Superior temporal gyrus (tissue), 1 donor: ENCODE measurements around the gene MESP2.

ENCODE experiments used
- DNase-seq: peaks from one replicate; pipeline ENCODE4 v3.0.0-alpha.2; 2016; ENCODE audit errors: extremely low spot score

The MESP2 gene

GRCh38 chr15:89776274-89777072, at the start of gene MESP2:
MESP2 (plus strand) TSS chr15:89776332; CDS start chr15:89776358, 26 bp downstream.
- DNase-seq, result peak; percentile 72

GRCh38 chr15:89728254-89728653, 47.9 kb upstream of the MESP2 start:
- no peak for DNase-seq

GRCh38 chr15:89731275-89731674, 44.9 kb upstream of the MESP2 start:
- no peak for DNase-seq

- DNase-seq, result no peak
Measured at GRCh38 chr15:89732451-89733172, 43.5 kb upstream of the MESP2 start.

GRCh38 chr15:89735773-89736172, 40.4 kb upstream of the MESP2 start:
- DNase-seq, result no peak

GRCh38 chr15:89740137-89740536, 36.0 kb upstream of the MESP2 start:
- DNase-seq, result peak; percentile 92

- no peak for DNase-seq
Measured at GRCh38 chr15:89743011-89743410, 33.1 kb upstream of the MESP2 start.

GRCh38 chr15:89743594-89743993, 32.5 kb upstream of the MESP2 start:
- DNase-seq, result no peak

GRCh38 chr15:89745131-89745530, 31.0 kb upstream of the MESP2 start:
- no peak for DNase-seq

- DNase-seq, result no peak
Measured at GRCh38 chr15:89745768-89746167, 30.4 kb upstream of the MESP2 start.

GRCh38 chr15:89746386-89746780, 29.7 kb upstream of the MESP2 start:
- DNase-seq, result no peak

GRCh38 chr15:89747708-89748682, 28.1 kb upstream of the MESP2 start:
- no peak for DNase-seq

- no peak for DNase-seq
Measured at GRCh38 chr15:89749054-89749453, 27.1 kb upstream of the MESP2 start.

GRCh38 chr15:89749526-89749925, 26.6 kb upstream of the MESP2 start:
- no peak for DNase-seq

GRCh38 chr15:89749951-89750559, 26.1 kb upstream of the MESP2 start:
- no peak for DNase-seq

- peak; percentile 90 for DNase-seq
Measured at GRCh38 chr15:89750560-89751542, 25.3 kb upstream of the MESP2 start, which contains the start of gene MESP1. MESP1 (minus strand) TSS chr15:89751249; CDS start chr15:89751231, 18 bp downstream.

GRCh38 chr15:89751748-89752147, 24.4 kb upstream of the MESP2 start:
- DNase-seq, result no peak

GRCh38 chr15:89753855-89754254, 22.3 kb upstream of the MESP2 start:
- no peak for DNase-seq

- no peak for DNase-seq
Measured at GRCh38 chr15:89754361-89755154, 21.6 kb upstream of the MESP2 start.
